ENCODE results near the gene DBP.
A peak's percentile ranks its signal among the peaks of the same experiment; 100 is the strongest.

DNA sequence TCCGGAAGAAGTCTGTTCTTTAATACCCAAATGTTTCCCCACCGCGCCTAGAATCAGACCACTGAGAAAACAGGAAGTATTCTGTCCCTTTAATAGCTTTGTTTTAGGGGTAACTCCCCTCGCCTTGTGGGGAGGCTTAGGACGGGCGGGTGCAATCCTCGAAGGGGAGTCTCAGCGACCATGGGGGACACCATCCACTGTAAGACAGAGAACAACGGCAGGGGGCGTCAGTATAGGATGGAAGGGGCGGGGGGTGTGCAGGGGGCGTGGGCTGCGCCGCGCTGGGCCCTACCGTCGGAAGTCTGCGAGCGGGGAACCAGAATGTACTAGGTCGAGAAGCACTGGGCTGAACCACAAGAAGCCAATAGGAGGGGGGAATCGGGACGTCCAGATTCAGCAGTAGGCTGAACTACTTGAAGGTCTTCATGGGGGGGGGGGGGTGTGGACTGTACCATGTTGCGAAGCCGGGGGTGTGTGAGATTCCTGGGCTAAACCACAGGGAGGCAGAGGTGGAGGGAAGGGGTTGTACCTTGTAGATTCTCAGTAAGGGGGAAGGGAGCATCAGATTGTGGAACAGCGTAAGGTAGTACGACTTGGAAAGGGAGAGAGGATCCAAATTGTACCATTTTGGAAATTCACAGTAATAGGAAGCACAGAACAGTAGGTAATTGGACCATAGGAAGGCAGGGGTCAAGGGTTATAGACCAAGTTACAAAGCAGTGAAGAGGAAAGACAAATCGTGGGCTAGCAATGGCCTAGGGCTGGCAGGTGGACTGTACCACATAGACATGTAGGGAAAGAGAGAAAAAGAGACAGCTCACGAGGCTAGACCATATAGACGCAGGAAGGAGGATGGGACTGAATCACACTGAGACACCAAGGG is 1.0 kb upstream of the DBP start:
- TF ChIP-seq, protein P1, sequence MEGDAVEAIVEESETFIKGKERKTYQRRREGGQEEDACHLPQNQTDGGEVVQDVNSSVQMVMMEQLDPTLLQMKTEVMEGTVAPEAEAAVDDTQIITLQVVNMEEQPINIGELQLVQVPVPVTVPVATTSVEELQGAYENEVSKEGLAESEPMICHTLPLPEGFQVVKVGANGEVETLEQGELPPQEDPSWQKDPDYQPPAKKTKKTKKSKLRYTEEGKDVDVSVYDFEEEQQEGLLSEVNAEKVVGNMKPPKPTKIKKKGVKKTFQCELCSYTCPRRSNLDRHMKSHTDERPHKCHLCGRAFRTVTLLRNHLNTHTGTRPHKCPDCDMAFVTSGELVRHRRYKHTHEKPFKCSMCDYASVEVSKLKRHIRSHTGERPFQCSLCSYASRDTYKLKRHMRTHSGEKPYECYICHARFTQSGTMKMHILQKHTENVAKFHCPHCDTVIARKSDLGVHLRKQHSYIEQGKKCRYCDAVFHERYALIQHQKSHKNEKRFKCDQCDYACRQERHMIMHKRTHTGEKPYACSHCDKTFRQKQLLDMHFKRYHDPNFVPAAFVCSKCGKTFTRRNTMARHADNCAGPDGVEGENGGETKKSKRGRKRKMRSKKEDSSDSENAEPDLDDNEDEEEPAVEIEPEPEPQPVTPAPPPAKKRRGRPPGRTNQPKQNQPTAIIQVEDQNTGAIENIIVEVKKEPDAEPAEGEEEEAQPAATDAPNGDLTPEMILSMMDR (conservative IDR thresholded peaks at IDR 0.05 in 1 of 2, IDR thresholded peaks at IDR 0.05 in 1 of 2; ENCODE audit: low read depth in 1 of 2, low read length in 2 of 2): peak in 1 of 2 donors; percentile 20
- TF ChIP-seq EZH2 (IDR thresholded peaks at IDR 0.05; ENCODE audit: low read length, missing control alignments): no peak
